Astrocyte of the cerebellum (primary cell): ENCODE data around the gene ABHD12.
"Not testable (repeated sequence)": the region's sequence is repeated elsewhere in the genome, so short reads cannot be mapped to it uniquely, and the experiment has no call there.

ENCODE experiments used
- DNase-seq: peaks from one replicate; pipeline ENCODE4 v3.0.0-alpha.2; 2011; ENCODE audit warnings: low read depth
- H3K4me3 ChIP-seq: 2 replicates; pipeline ENCODE4 v1.5.1; 2011; ENCODE audit warnings: mild to moderate bottlenecking, low read depth, low read length, moderate library complexity
- CTCF ChIP-seq: IDR thresholded peaks from 2 replicates; pipeline ENCODE4 v1.5.1; 2012; ENCODE audit warnings: low read length, low read depth, moderate library complexity, mild to moderate bottlenecking; ENCODE audit errors: missing control alignments
- in situ Hi-C: cut with HindIII; loops from 2 replicates; pipeline ENCODE4 v1.10.0; 2017; ENCODE audit warnings: low sequenced_read_pairs

Gene ABHD12

GRCh38 chr20:25269057-25269832 is 121.4 kb downstream of the ABHD12 start:
- TF ChIP-seq CTCF = no peak
- DNase-seq = no peak
- no peak overlapping the region for H3K4me3 ChIP-seq
- in situ Hi-C loops = no loop called here

GRCh38 chr20:25260770-25261437 is 129.7 kb downstream of the ABHD12 start:
- H3K4me3 ChIP-seq, DNase-seq, in situ Hi-C loops: not testable (repeated sequence)

GRCh38 chr20:25259788-25260254 is 130.8 kb downstream of the ABHD12 start:
- H3K4me3 ChIP-seq = no peak overlapping the region
- in situ Hi-C loops = no loop called here
- no peak for DNase-seq
- TF ChIP-seq CTCF = no peak

GRCh38 chr20:25259358-25259757 is 131.3 kb downstream of the ABHD12 start:
- no peak overlapping the region for H3K4me3 ChIP-seq
- no peak for DNase-seq
- no peak for TF ChIP-seq CTCF
- in situ Hi-C loops = no loop called here

GRCh38 chr20:25258828-25259227 is 131.8 kb downstream of the ABHD12 start:
- DNase-seq = no peak
- no peak overlapping the region for H3K4me3 ChIP-seq
- in situ Hi-C loops = no loop called here
- TF ChIP-seq CTCF = no peak

GRCh38 chr20:25258476-25258805 is 132.2 kb downstream of the ABHD12 start:
- no peak for TF ChIP-seq CTCF
- in situ Hi-C loops = no loop called here
- H3K4me3 ChIP-seq = no peak overlapping the region
- no peak for DNase-seq
